Activated CD4-positive, alpha-beta T cell treated with anti-CD3 and anti-CD28 coated beads for 4 hours (primary cell): ENCODE measurements around the gene DEAF1.

Experiments used
- DNase-seq, 2 donors: peaks; one replicate each; pipeline ENCODE4 v3.0.0-alpha.2; 2020

Gene DEAF1

GRCh38 chr11:608791-609251 lies 86.2 kb downstream of the DEAF1 start:
- no peak for DNase-seq

- DNase-seq, result no peak
Observed at GRCh38 chr11:607971-608659, 86.9 kb downstream of the DEAF1 start.

- DNase-seq, result no peak
Observed at GRCh38 chr11:607020-607780, 87.8 kb downstream of the DEAF1 start.

GRCh38 chr11:606245-606644 lies 88.8 kb downstream of the DEAF1 start:
- no peak for DNase-seq

- DNase-seq, result no peak
Observed at GRCh38 chr11:605286-606129, 89.5 kb downstream of the DEAF1 start.

- no peak for DNase-seq
Observed at GRCh38 chr11:603154-603553, 91.9 kb downstream of the DEAF1 start.

- DNase-seq, result no peak
Observed at GRCh38 chr11:601573-602245, 93.3 kb downstream of the DEAF1 start.

GRCh38 chr11:598005-598680 lies 96.9 kb downstream of the DEAF1 start:
- no peak for DNase-seq

GRCh38 chr11:597166-597725 lies 97.8 kb downstream of the DEAF1 start:
- no peak for DNase-seq

GRCh38 chr11:596374-596773 lies 98.6 kb downstream of the DEAF1 start:
- no peak for DNase-seq

GRCh38 chr11:595400-595799 lies 99.6 kb downstream of the DEAF1 start:
- no peak for DNase-seq
